Upper lobe of left lung (tissue), 4 donors: ENCODE results near the gene OR11A1.

Experiments used
- POLR2A ChIP-seq, 4 donors: fragments of 450-650 bp; IDR thresholded peaks; one replicate each; pipeline ENCODE4 v1.5.1; 2016 to 2017; ENCODE audit warnings: antibody characterized with exemption in 4 of 4, mild to moderate bottlenecking in 2 of 4
- POLR2AphosphoS5 ChIP-seq, 2 donors: sonication (generic); formaldehyde crosslinking; IDR thresholded peaks; one replicate each; pipeline ENCODE4 v1.5.1; 2017; ENCODE audit warnings: antibody characterized with exemption in 2 of 2

GRCh38 chr6:29496961-29497360, 40.1 kb upstream of the OR11A1 start:
- TF ChIP-seq POLR2AphosphoS5 (IDR thresholded peaks at IDR 0.05) (no peak), POLR2A (IDR thresholded peaks at IDR 0.05) (no peak)
